DND-41 (cell line): ENCODE data around the gene IL12A.

Experiments used
- ATAC-seq: fragments of 200-7000 bp; cut with Tn5 transposase; 3 replicates; pipeline ENCODE4 v1.9.1; 2021; ENCODE audit warnings: low read depth; ENCODE audit not compliant: insufficient read depth
- DNase-seq: peaks from one replicate; pipeline ENCODE4 v3.0.0-alpha.2; 2020
- H2AFZ ChIP-seq: 2 replicates; pipeline ENCODE4 v1.6.0; 2012; ENCODE audit warnings: low read depth, low read length
- H3K27ac ChIP-seq: 2 replicates; pipeline ENCODE4 v1.5.1; 2012; ENCODE audit warnings: low read length, inconsistent platforms
- H3K27me3 ChIP-seq: fragments of 200-600 bp; sonication (generic); 2 replicates; pipeline ENCODE4 v1.6.0; 2012; ENCODE audit warnings: low read length, mild to moderate bottlenecking, inconsistent platforms; ENCODE audit not compliant: insufficient read depth, poor library complexity
- H3K36me3 ChIP-seq: 2 replicates; pipeline ENCODE4 v1.5.1; 2012; ENCODE audit warnings: low read length, inconsistent platforms; ENCODE audit not compliant: insufficient read depth
- H3K4me1 ChIP-seq: 2 replicates; pipeline ENCODE4 v1.5.1; 2012; ENCODE audit warnings: mild to moderate bottlenecking, low read length; ENCODE audit not compliant: insufficient read depth
- H3K4me2 ChIP-seq: 2 replicates; pipeline ENCODE4 v1.6.0; 2012; ENCODE audit warnings: mild to moderate bottlenecking, moderate library complexity, low read length, inconsistent platforms; ENCODE audit not compliant: insufficient read depth
- H3K4me3 ChIP-seq, 2 experiments: fragments of 200-600 bp in 1 of 2; shearing (Covaris generic) in 1 of 2; 2 replicates each; pipeline ENCODE4 v1.5.1; 2012 to 2016; ENCODE audit warnings: inconsistent platforms in 2 of 2, low read length in 2 of 2, mild to moderate bottlenecking in 2 of 2, low read depth in 1 of 2, moderate library complexity in 1 of 2
- H3K79me2 ChIP-seq: 2 replicates; pipeline ENCODE4 v1.6.0; 2012; ENCODE audit warnings: low read length, inconsistent platforms; ENCODE audit not compliant: insufficient read depth
- H3K9ac ChIP-seq: 2 replicates; pipeline ENCODE4 v1.6.0; 2012; ENCODE audit warnings: low read depth, mild to moderate bottlenecking, inconsistent platforms, low read length, moderate library complexity
- H3K9me3 ChIP-seq: 2 replicates; pipeline ENCODE4 v1.5.1; 2012; ENCODE audit warnings: low read length, moderate library complexity, mild to moderate bottlenecking, inconsistent platforms; ENCODE audit not compliant: insufficient read depth, severe bottlenecking
- H4K20me1 ChIP-seq: 2 replicates; pipeline ENCODE4 v1.6.0; 2012; ENCODE audit warnings: low read length; ENCODE audit not compliant: insufficient read depth
- CTCF ChIP-seq: IDR thresholded peaks from 2 replicates; pipeline ENCODE4 v1.5.1; 2012; ENCODE audit warnings: borderline replicate concordance, low read length, moderate library complexity, mild to moderate bottlenecking; ENCODE audit not compliant: poor library complexity, severe bottlenecking; ENCODE audit errors: extremely low read depth
- EZH2 ChIP-seq: IDR thresholded peaks from 3 replicates; pipeline ENCODE4 v1.6.1; 2012; ENCODE audit warnings: borderline replicate concordance, low read depth, mild to moderate bottlenecking, moderate library complexity, low read length, inconsistent platforms; ENCODE audit not compliant: severe bottlenecking

IL12A gene

GRCh38 chr3:159977295-159977694 lies 11.3 kb upstream of the IL12A start:
- Histone ChIP-seq H3K4me2 (no peak overlapping the region), H3K9ac (no peak overlapping the region), H3K9me3 (no peaks in the 10 kb centered on the region), H3K4me3 (no peak overlapping the region), H3K27me3 (peaks cover 4% of the 10 kb centered on the region), H2AFZ (no peak overlapping the region), H3K36me3 (no peaks in the 10 kb centered on the region), H4K20me1 (no peaks in the 10 kb centered on the region), H3K27ac (no peak overlapping the region), H3K79me2 (no peaks in the 10 kb centered on the region), H3K4me1 (no peaks in the 10 kb centered on the region)
- ATAC-seq: no peak
- TF ChIP-seq CTCF (no peak), EZH2 (no peak)
- DNase-seq: no peak

- TF ChIP-seq CTCF (no peak), EZH2 (no peak)
- no peak overlapping the region for H3K27ac ChIP-seq
- H3K4me2 ChIP-seq: no peak overlapping the region
- H3K79me2 ChIP-seq: no peaks in the 10 kb centered on the region
- peaks cover 4% of the 10 kb centered on the region for H3K27me3 ChIP-seq
- no peaks in the 10 kb centered on the region for H3K9me3 ChIP-seq
- H3K36me3 ChIP-seq: no peaks in the 10 kb centered on the region
- H3K4me3 ChIP-seq: no peak overlapping the region
- no peaks in the 10 kb centered on the region for H3K4me1 ChIP-seq
- ATAC-seq (no peak), DNase-seq (no peak)
- H3K9ac ChIP-seq: no peak overlapping the region
- H2AFZ ChIP-seq: no peak overlapping the region
- no peaks in the 10 kb centered on the region for H4K20me1 ChIP-seq
Observed at GRCh38 chr3:159978353-159978752, 10.3 kb upstream of the IL12A start.

GRCh38 chr3:159978918-159979703 lies 9.5 kb upstream of the IL12A start:
- no peak overlapping the region for H2AFZ ChIP-seq
- DNase-seq (no peak), ATAC-seq (no peak)
- TF ChIP-seq CTCF: no peak
- no peak for TF ChIP-seq EZH2
- no peaks in the 10 kb centered on the region for H3K4me1 ChIP-seq
- H3K79me2 ChIP-seq: no peaks in the 10 kb centered on the region
- H3K9me3 ChIP-seq: no peaks in the 10 kb centered on the region
- no peak overlapping the region for H3K4me2 ChIP-seq
- H3K36me3 ChIP-seq: no peaks in the 10 kb centered on the region
- H4K20me1 ChIP-seq: no peaks in the 10 kb centered on the region
- H3K4me3 ChIP-seq: no peak overlapping the region
- H3K27me3 ChIP-seq: peaks cover 4% of the 10 kb centered on the region
- H3K9ac ChIP-seq: no peak overlapping the region
- H3K27ac ChIP-seq: no peak overlapping the region
